ENCODE data around the gene MLLT3.

MLLT3 gene

DNA sequence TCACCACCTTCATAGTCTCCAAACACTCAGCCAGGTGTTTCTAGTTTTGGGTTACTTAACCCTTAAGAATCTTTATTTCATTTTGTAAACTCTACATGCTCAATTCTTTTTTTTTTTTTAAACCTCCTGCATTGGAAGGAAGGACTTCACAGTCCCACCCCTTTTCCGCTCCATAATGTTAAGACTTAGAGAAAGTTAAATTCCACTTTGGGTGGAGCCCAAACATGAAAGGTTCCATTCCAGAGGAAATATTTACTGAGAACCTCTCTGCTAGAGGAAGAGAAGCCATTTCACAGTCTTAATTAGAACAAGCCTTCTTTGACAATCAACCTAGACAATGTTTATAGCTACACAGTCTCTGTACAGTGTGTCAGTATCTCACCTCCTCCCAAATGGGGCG lies 312.3 kb downstream of the MLLT3 start:
- Histone ChIP-seq H3K4me1 (ENCODE audit: low read depth, poor library complexity, severe bottlenecking) (no peaks in the 10 kb centered on the region), H3K4me2 (no peak overlapping the region), H3K79me2 (ENCODE audit: insufficient read depth, low read depth) (no peaks in the 10 kb centered on the region), H3K27ac (no peak overlapping the region), H4K20me1 (ENCODE audit: insufficient read depth) (no peaks in the 10 kb centered on the region), H3K36me3 (ENCODE audit: insufficient read depth) (no peaks in the 10 kb centered on the region), H2AFZ (ENCODE audit: low read depth) (no peak overlapping the region), H3K9ac (no peak overlapping the region), H3K4me3 (IDR thresholded peaks at IDR 0.05; ENCODE audit: insufficient read depth, low read depth, low read length) (no peak overlapping the region), H3K27me3 (ENCODE audit: insufficient read depth, low read depth) (no peaks in the 10 kb centered on the region)
- TF ChIP-seq, protein P1, sequence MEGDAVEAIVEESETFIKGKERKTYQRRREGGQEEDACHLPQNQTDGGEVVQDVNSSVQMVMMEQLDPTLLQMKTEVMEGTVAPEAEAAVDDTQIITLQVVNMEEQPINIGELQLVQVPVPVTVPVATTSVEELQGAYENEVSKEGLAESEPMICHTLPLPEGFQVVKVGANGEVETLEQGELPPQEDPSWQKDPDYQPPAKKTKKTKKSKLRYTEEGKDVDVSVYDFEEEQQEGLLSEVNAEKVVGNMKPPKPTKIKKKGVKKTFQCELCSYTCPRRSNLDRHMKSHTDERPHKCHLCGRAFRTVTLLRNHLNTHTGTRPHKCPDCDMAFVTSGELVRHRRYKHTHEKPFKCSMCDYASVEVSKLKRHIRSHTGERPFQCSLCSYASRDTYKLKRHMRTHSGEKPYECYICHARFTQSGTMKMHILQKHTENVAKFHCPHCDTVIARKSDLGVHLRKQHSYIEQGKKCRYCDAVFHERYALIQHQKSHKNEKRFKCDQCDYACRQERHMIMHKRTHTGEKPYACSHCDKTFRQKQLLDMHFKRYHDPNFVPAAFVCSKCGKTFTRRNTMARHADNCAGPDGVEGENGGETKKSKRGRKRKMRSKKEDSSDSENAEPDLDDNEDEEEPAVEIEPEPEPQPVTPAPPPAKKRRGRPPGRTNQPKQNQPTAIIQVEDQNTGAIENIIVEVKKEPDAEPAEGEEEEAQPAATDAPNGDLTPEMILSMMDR (conservative IDR thresholded peaks at IDR 0.05; ENCODE audit: low read depth, low read length): no peak

DNA sequence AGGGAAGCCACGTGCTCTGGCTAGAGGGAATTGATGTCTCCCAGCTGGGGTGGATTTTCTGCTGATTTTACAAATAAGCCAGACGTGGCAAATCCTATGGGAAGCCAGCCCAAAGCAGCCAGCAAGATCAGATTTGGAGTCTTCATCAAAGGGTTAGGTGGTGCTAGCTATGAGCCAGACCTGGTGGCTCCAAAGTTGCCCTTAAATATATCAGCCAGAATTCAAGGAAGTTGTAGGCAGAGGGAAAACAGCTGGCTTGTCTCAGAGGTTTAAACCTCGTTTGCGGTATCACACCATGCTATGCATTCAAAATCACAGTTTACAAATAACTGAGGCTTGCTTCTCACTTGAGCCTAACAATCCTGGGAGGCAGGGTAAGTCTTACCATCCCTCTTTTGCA lies 313.2 kb downstream of the MLLT3 start:
- TF ChIP-seq, protein P1 (conservative IDR thresholded peaks at IDR 0.05; ENCODE audit: low read depth, low read length): no peak
- Histone ChIP-seq H3K79me2 (ENCODE audit: insufficient read depth, low read depth) (no peaks in the 10 kb centered on the region), H3K4me3 (IDR thresholded peaks at IDR 0.05; ENCODE audit: insufficient read depth, low read depth, low read length) (no peak overlapping the region), H3K4me1 (ENCODE audit: low read depth, poor library complexity, severe bottlenecking) (no peaks in the 10 kb centered on the region), H3K27me3 (ENCODE audit: insufficient read depth, low read depth) (no peaks in the 10 kb centered on the region), H4K20me1 (ENCODE audit: insufficient read depth) (no peaks in the 10 kb centered on the region), H3K4me2 (no peak overlapping the region), H2AFZ (ENCODE audit: low read depth) (no peak overlapping the region), H3K27ac (no peak overlapping the region), H3K36me3 (ENCODE audit: insufficient read depth) (no peaks in the 10 kb centered on the region), H3K9ac (no peak overlapping the region)

DNA sequence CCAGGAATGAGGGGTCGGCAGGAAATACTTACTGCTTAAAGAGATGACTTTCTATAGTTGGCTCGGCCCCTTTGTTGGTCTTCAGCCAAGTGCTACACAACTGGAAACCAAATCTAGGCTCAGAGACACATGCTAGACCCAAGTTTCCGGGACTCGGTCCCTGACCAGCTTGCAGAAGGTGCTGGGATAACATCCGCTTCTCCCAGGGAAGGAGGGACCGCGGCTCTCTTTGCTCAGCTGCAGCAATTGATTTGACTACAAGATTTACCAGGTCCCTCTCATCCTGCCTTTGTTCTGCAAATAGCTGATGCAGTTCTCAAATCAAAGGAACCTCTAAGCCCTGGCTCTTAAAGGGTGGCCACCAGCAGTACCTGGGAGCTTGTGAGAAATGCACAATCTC lies 314.7 kb downstream of the MLLT3 start:
- no peaks in the 10 kb centered on the region for H3K27me3 ChIP-seq (ENCODE audit: insufficient read depth, low read depth)
- H3K27ac ChIP-seq: no peak overlapping the region
- TF ChIP-seq, protein P1 (conservative IDR thresholded peaks at IDR 0.05; ENCODE audit: low read depth, low read length): no peak
- no peaks in the 10 kb centered on the region for H3K36me3 ChIP-seq (ENCODE audit: insufficient read depth)
- H3K4me3 ChIP-seq (IDR thresholded peaks at IDR 0.05; ENCODE audit: insufficient read depth, low read depth, low read length): no peak overlapping the region
- H3K4me2 ChIP-seq: no peak overlapping the region
- H3K9ac ChIP-seq: no peak overlapping the region
- H3K4me1 ChIP-seq (ENCODE audit: low read depth, poor library complexity, severe bottlenecking): no peaks in the 10 kb centered on the region
- no peak overlapping the region for H2AFZ ChIP-seq (ENCODE audit: low read depth)
- H4K20me1 ChIP-seq (ENCODE audit: insufficient read depth): no peaks in the 10 kb centered on the region
- no peaks in the 10 kb centered on the region for H3K79me2 ChIP-seq (ENCODE audit: insufficient read depth, low read depth)

DNA sequence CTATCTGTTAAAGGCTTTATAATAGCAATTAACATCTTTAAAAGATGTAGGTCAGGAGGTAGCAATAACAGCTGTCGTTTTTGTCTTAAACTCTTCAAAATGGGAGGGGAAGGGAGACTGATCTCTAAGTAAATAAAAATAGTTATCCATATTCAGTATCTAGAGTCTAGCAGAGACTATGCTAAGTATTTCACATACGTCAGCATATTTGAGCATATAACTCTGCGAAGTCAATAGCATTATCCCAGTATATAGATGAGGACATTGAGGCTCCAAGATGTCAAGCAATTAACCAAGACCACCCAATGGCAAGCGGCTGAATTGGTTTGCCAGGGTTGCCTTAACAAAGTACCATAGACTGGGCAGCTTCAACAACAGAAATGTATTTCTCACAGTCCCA lies 316.8 kb downstream of the MLLT3 start:
- Histone ChIP-seq H3K9ac (no peak overlapping the region), H3K4me2 (no peak overlapping the region), H3K27ac (no peak overlapping the region), H2AFZ (ENCODE audit: low read depth) (no peak overlapping the region), H3K4me3 (IDR thresholded peaks at IDR 0.05; ENCODE audit: insufficient read depth, low read depth, low read length) (no peak overlapping the region), H3K27me3 (ENCODE audit: insufficient read depth, low read depth) (no peaks in the 10 kb centered on the region), H3K36me3 (ENCODE audit: insufficient read depth) (no peaks in the 10 kb centered on the region), H3K4me1 (ENCODE audit: low read depth, poor library complexity, severe bottlenecking) (no peaks in the 10 kb centered on the region), H3K79me2 (ENCODE audit: insufficient read depth, low read depth) (no peaks in the 10 kb centered on the region), H4K20me1 (ENCODE audit: insufficient read depth) (no peaks in the 10 kb centered on the region)
- TF ChIP-seq, protein P1 (conservative IDR thresholded peaks at IDR 0.05; ENCODE audit: low read depth, low read length): no peak

DNA sequence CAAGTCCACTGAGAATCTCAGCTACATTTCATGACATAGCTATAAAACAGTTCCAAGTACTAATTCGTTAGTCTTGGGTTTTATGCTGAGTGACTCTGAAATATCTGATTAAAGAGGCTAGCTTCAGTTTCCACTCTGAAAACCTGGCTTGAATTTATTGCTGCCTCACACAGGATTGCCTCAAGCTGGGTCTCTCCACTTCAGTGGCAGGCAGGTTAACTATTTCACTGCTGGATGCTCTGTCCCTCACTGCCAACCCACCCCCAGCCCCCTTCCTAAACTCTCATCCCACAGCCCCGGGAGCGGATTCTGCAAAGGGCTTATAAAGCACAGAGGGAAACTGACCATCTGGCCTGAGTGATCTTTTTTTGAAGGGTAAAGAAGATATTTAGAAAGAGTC lies 318.3 kb downstream of the MLLT3 start:
- H3K27me3 ChIP-seq (ENCODE audit: insufficient read depth, low read depth): no peaks in the 10 kb centered on the region
- no peaks in the 10 kb centered on the region for H3K4me1 ChIP-seq (ENCODE audit: low read depth, poor library complexity, severe bottlenecking)
- no peak overlapping the region for H2AFZ ChIP-seq (ENCODE audit: low read depth)
- no peak overlapping the region for H3K4me3 ChIP-seq (IDR thresholded peaks at IDR 0.05; ENCODE audit: insufficient read depth, low read depth, low read length)
- H3K27ac ChIP-seq: no peak overlapping the region
- H3K9ac ChIP-seq: no peak overlapping the region
- H3K36me3 ChIP-seq (ENCODE audit: insufficient read depth): no peaks in the 10 kb centered on the region
- no peaks in the 10 kb centered on the region for H3K79me2 ChIP-seq (ENCODE audit: insufficient read depth, low read depth)
- H3K4me2 ChIP-seq: no peak overlapping the region
- no peaks in the 10 kb centered on the region for H4K20me1 ChIP-seq (ENCODE audit: insufficient read depth)
- TF ChIP-seq, protein P1 (conservative IDR thresholded peaks at IDR 0.05; ENCODE audit: low read depth, low read length): no peak
